K562 (cell line): ENCODE data around the gene SOWAHA. TPM values are rescaled to one million over a fixed set of nuclear protein-coding genes. Genes with fewer than 3 reads are reported as not detected.

ENCODE experiments used
- ATAC-seq: fragments of 200-7000 bp; cut with Tn5 transposase; 3 replicates; pipeline ENCODE4 v1.9.1; 2020; ENCODE audit warnings: moderate library complexity
- BruUV-seq: library from RNA; stranded (reverse); fragments of 400-500 nt; replicated peaks from 2 replicates; lab custom pipeline; 2021; lab: Mats Ljungman, UMichigan
- CTCF ChIA-PET: fragments of 300-600 bp; formaldehyde crosslinking; extraction: SDS; loops from one replicate; lab custom pipeline; 2021; ENCODE audit warnings: low intra/inter-chr PET ratio; lab: Yijun Ruan, JAX
- POLR2A ChIA-PET: fragments of 300-600, 350-650 bp; sonication (Branson Sonifier 250); formaldehyde crosslinking; extraction: SDS; loops from one replicate; lab custom pipeline; 2021; ENCODE audit warnings: antibody characterized with exemption, inconsistent platforms; lab: Yijun Ruan, JAX
- DNase-seq, 4 experiments: peaks; one replicate each; pipeline versions ENCODE4 v3.0.0 to v3.0.0-alpha.2; 2011 to 2018; ENCODE audit warnings: low spot score in 3 of 4, mixed read lengths in 3 of 4; ENCODE audit errors: extremely low read depth in 1 of 4
- FAIRE-seq: peaks from 2 replicates; lab custom pipeline; 2011; peaks lifted over from hg19 to GRCh38; lab: Jason Lieb, UNC
- H2AFZ ChIP-seq: 2 replicates; pipeline ENCODE4 v1.6.0; 2011; ENCODE audit warnings: low read depth, low read length, control low read depth, inconsistent platforms
- H3K27ac ChIP-seq: fragments of 200-600 bp; 3 replicates; pipeline ENCODE4 v1.8.0; 2011; ENCODE audit warnings: low read depth, mild to moderate bottlenecking, control low read depth, inconsistent platforms, low read length, moderate library complexity, mixed read lengths; ENCODE audit errors: extremely low read depth
- H3K27me3 ChIP-seq, 2 experiments: fragments of 300-600 bp in 1 of 2; 2 replicates in 1 of 2; 3 replicates in 1 of 2; pipeline versions ENCODE4 v1.6.0 to v1.8.0; 2011; ENCODE audit warnings: inconsistent platforms in 2 of 2, low read length in 2 of 2, mild to moderate bottlenecking in 1 of 2, mixed read lengths in 1 of 2, moderate library complexity in 1 of 2; ENCODE audit not compliant: control insufficient read depth in 2 of 2, insufficient read depth in 2 of 2
- H3K36me3 ChIP-seq: fragments of 300-600 bp; 3 replicates; pipeline ENCODE4 v1.8.0; 2011; ENCODE audit warnings: mild to moderate bottlenecking, low read length, inconsistent platforms; ENCODE audit not compliant: control insufficient read depth, insufficient read depth
- H3K4me1 ChIP-seq, 2 experiments: fragments of 200-600 bp in 1 of 2; replicated peaks in 1 of 2; 2 replicates in 1 of 2; 3 replicates in 1 of 2; pipeline versions ENCODE4 v1.5.1 to v1.8.0; 2011; ENCODE audit warnings: inconsistent platforms in 2 of 2, low read length in 2 of 2, mild to moderate bottlenecking in 1 of 2, mixed read lengths in 1 of 2, moderate library complexity in 1 of 2; ENCODE audit not compliant: control insufficient read depth in 2 of 2, insufficient read depth in 2 of 2
- H3K4me2 ChIP-seq: 2 replicates; pipeline ENCODE4 v1.6.1; 2011; ENCODE audit warnings: low read length, control low read depth, inconsistent platforms, mixed read lengths; ENCODE audit not compliant: insufficient read depth
- H3K4me3 ChIP-seq: fragments of 200-600 bp; sonication (generic), shearing (Covaris generic); 2 replicates; pipeline ENCODE4 v1.5.1; 2016; ENCODE audit warnings: control low read depth, inconsistent platforms
- H3K79me2 ChIP-seq: fragments of 200-600 bp; 3 replicates; pipeline ENCODE4 v1.8.0; 2011; ENCODE audit warnings: low read length, inconsistent platforms; ENCODE audit not compliant: control insufficient read depth, insufficient read depth
- H3K9ac ChIP-seq, 2 experiments: 2 replicates each; pipeline versions ENCODE4 v1.6.0 to v1.6.1; 2011; ENCODE audit warnings: low read depth in 2 of 2, low read length in 2 of 2, control low read depth in 1 of 2, inconsistent platforms in 1 of 2, mild to moderate bottlenecking in 1 of 2, mixed read lengths in 1 of 2; ENCODE audit not compliant: insufficient read depth in 1 of 2
- H3K9me1 ChIP-seq: one replicate; pipeline ENCODE4 v1.6.0; 2011; ENCODE audit warnings: inconsistent platforms, mild to moderate bottlenecking, low read length, moderate library complexity; ENCODE audit not compliant: control insufficient read depth, insufficient read depth
- H3K9me3 ChIP-seq: replicated peaks from 2 replicates; pipeline ENCODE4 v1.5.1; 2011; ENCODE audit warnings: low read depth, low read length, inconsistent platforms; ENCODE audit not compliant: control insufficient read depth, insufficient read depth
- H4K20me1 ChIP-seq: replicated peaks from 2 replicates; pipeline ENCODE4 v1.6.1; 2011; ENCODE audit warnings: low read length, inconsistent platforms, mixed read lengths; ENCODE audit not compliant: control insufficient read depth, insufficient read depth
- CBX5 ChIP-seq: IDR thresholded peaks from 2 replicates; pipeline ENCODE4 v1.6.1; 2014; ENCODE audit warnings: low read depth, borderline replicate concordance
- ETV5 ChIP-seq: sonication (generic); formaldehyde crosslinking; IDR thresholded peaks from 2 replicates; pipeline ENCODE4 v1.4.0; 2020; ENCODE audit warnings: low read depth, mild to moderate bottlenecking, missing genetic modification reagents
- FOXK2 ChIP-seq, 2 experiments: fragments of 450-650 bp; IDR thresholded peaks in 1 of 2; conservative IDR thresholded peaks in 1 of 2; 2 replicates each; pipeline ENCODE4 v1.6.1; 2016; ENCODE audit warnings: low read depth in 2 of 2, mild to moderate bottlenecking in 1 of 2
- IRF2 ChIP-seq: sonication (generic); formaldehyde crosslinking; IDR thresholded peaks from 2 replicates; pipeline ENCODE4 v1.8.1; 2022; ENCODE audit warnings: mild to moderate bottlenecking, missing genetic modification reagents
- NEUROD1 ChIP-seq: fragments of 150-350 bp; IDR thresholded peaks from 2 replicates; pipeline ENCODE4 v1.6.1; 2014; ENCODE audit warnings: borderline replicate concordance, low read length, low read depth; ENCODE audit not compliant: partially characterized antibody
- NONO ChIP-seq, 2 experiments: fragments of 200-400 bp in 1 of 2; fragments of 450-650 bp in 1 of 2; formaldehyde crosslinking in 1 of 2; IDR thresholded peaks; 2 replicates each; pipeline ENCODE4 v1.6.1; 2017; ENCODE audit warnings: low read depth in 2 of 2, mild to moderate bottlenecking in 2 of 2, moderate library complexity in 2 of 2, low read length in 1 of 2
- SRSF3 ChIP-seq: fragments of 200-400 bp; formaldehyde crosslinking; IDR thresholded peaks from 2 replicates; pipeline ENCODE4 v1.6.1; 2016; ENCODE audit warnings: mild to moderate bottlenecking, low read length, moderate library complexity; ENCODE audit not compliant: insufficient read depth
- ZBED1 ChIP-seq: IDR thresholded peaks from 2 replicates; pipeline ENCODE4 v1.6.1; 2014
- ZNF212 ChIP-seq: fragments of 450-650 bp; formaldehyde crosslinking; IDR thresholded peaks from 2 replicates; pipeline ENCODE4 v1.4.0; 2020; ENCODE audit warnings: mild to moderate bottlenecking
- ZNF274 ChIP-seq: IDR thresholded peaks from 2 replicates; pipeline ENCODE4 v1.6.1; 2011; ENCODE audit warnings: low read depth, mild to moderate bottlenecking, low read length, moderate library complexity, borderline replicate concordance
- ZZZ3 ChIP-seq: fragments of 450-650 bp; IDR thresholded peaks from 2 replicates; pipeline ENCODE4 v1.6.1; 2016; ENCODE audit warnings: antibody characterized with exemption, mild to moderate bottlenecking, moderate library complexity
- WGBS: fragments of 100-300 bp; shearing (Covaris generic); methylation state at CpG from one replicate; pipeline ENCODE4 v1.1.6; 2016; ENCODE audit warnings: low coverage, mixed read lengths; ENCODE audit not compliant: insufficient coverage; ENCODE audit errors: missing lambda C conversion rate; 5-methylcytosine and 5-hydroxymethylcytosine counted together
- in situ Hi-C: fragments of 300-500 bp; cut with MboI; formaldehyde crosslinking; loops from 4 replicates; pipeline ENCODE4 v1.15.0; 2018; ENCODE audit warnings: inconsistent platforms, mixed read lengths
- intact Hi-C: fragments of 100-400 bp; cut with micrococcal nuclease; formaldehyde crosslinking; loops from 2 replicates; pipeline ENCODE4 v1.14.2; 2022
- polyA plus RNA-seq, 8 experiments: library from polyadenylated mRNA; depleted of rRNA in 4 of 8; stranded (reverse) in 5 of 8; unstranded in 3 of 8; fragments of >200 nt; fragmentation: Nextera tagmentation in 2 of 8; fragmentation: Illumina TruSeq in 1 of 8; extraction: Ambion mirVana in 2 of 8; extraction: Trizol in 1 of 8; gene quantifications; 2 replicates each; pipeline versions ENCODE4 v1.2.1 to v1.2.3, GENCODE V29; 2011 to 2014; ENCODE audit warnings: inconsistent platforms in 1 of 8, missing spikeins in 1 of 8
- total RNA-seq, 7 experiments: library from RNA; depleted of rRNA in 6 of 7; stranded (reverse); fragments of >200 nt in 6 of 7; fragmentation: Illumina TruSeq in 2 of 7; extraction: Trizol in 2 of 7; gene quantifications; 2 replicates each; pipeline versions ENCODE4 v1.2.1 to v1.2.3, GENCODE V29; 2011 to 2021; ENCODE audit warnings: low replicate concordance in 1 of 7
- TF ChIP-seq, protein P1 (sequence below): sonication (generic); formaldehyde crosslinking; IDR thresholded peaks from 2 replicates; pipeline ENCODE4 v1.8.0; 2022; ENCODE audit warnings: mild to moderate bottlenecking, missing genetic modification reagents, borderline replicate concordance
- TF ChIP-seq, protein P2 (sequence below): fragments of 450-650 bp; IDR thresholded peaks from 2 replicates; pipeline ENCODE4 v1.6.1; 2017; ENCODE audit warnings: antibody characterized with exemption, mild to moderate bottlenecking

Gene SOWAHA
- total and polyA plus RNA-seq, 9 of the 15 experiments (the other 6 are each of a cell fraction or from before 2014, with no cell fraction given): not detected

DNA sequence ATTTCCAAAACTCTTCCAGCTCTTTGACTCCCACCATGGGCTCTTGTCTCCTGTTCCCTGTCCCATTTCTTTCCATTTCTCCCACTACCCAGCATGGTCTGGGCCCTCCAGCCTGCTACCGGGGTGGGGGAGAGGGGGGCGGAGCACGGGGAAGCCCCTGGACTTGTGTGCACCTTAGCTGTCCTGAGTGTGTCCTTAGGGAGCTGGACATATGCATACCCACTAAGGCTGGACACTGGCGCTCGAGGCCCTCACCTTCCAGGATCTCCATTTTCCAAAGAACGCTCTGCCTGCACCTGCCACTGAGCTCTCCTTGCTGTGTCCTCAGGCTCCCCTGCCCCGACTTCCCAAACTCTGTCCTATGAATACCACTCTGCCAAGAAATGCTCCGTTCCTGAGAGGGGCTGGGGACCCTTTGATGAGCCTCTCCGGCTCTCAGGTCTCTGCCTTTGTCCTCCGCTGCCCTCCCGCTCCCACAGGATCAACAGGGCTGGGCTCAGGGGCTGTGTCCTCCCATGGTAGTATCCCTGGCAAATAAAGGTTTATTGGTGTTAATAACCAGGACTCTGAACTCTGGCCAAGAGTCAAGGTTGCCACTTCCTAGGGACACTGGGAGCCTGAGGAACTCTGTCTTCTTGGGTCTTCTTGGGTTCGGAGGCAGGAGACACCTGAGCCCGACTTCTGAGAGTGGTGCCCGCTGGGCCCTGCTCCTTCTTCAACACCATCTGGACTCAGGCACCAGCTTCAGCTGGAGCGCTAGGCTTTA, 18.2 kb downstream of the SOWAHA start (continued):
- TF ChIP-seq ZZZ3 (no peak), ZNF212 (CRISPR knock-in tag) (no peak), ZNF274 (no peak), IRF2 (CRISPR knock-in tag) (no peak)
- TF ChIP-seq, protein P1, sequence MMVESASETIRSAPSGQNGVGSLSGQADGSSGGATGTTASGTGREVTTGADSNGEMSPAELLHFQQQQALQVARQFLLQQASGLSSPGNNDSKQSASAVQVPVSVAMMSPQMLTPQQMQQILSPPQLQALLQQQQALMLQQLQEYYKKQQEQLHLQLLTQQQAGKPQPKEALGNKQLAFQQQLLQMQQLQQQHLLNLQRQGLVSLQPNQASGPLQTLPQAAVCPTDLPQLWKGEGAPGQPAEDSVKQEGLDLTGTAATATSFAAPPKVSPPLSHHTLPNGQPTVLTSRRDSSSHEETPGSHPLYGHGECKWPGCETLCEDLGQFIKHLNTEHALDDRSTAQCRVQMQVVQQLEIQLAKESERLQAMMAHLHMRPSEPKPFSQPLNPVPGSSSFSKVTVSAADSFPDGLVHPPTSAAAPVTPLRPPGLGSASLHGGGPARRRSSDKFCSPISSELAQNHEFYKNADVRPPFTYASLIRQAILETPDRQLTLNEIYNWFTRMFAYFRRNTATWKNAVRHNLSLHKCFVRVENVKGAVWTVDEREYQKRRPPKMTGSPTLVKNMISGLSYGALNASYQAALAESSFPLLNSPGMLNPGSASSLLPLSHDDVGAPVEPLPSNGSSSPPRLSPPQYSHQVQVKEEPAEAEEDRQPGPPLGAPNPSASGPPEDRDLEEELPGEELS: no peak

DNA sequence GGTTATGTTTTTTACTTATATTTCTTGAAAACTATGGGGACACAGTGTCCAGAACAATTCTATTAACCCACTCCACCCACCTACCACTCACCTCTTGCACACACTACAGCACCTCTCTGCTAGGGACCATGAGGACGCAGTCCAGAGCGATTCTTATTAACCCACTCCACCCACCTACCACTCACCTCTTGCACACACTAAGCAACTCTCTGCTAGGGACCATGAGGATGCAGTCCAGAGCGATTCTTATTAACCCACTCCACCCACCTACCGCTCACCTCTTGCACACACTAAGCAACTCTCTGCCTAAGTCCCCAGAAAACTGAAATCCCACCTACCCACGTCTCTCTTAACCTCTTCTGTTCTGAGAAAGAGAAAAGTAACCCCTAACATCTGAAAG, 19.5 kb downstream of the SOWAHA start:
- BruUV-seq: no TSS peak
- intact Hi-C loops: no loop called here
- Histone ChIP-seq H3K4me2 (no peak overlapping the region), H2AFZ (no peak overlapping the region), H3K79me2 (peaks cover 23% of the 10 kb centered on the region), H3K4me1 (peaks cover 20 to 27% of the 10 kb centered on the region in 2 experiments; a peak in 4 of 5 replicates), H3K9ac (no peak overlapping the region), H3K27ac (no peak overlapping the region), H3K36me3 (peaks cover 11% of the 10 kb centered on the region; the same call in 1 of the 3 replicates), H4K20me1 (no peaks in the 10 kb centered on the region), H3K27me3 (no peaks in the 10 kb centered on the region), H3K9me3 (no peaks in the 10 kb centered on the region), H3K4me3 (no peak overlapping the region), H3K9me1 (no peaks in the 10 kb centered on the region)
- CTCF ChIA-PET: no interaction called here
- 98% methylated on average over 4 of the region's 5 CpGs for WGBS
- in situ Hi-C loops: no loop called here
- DNase-seq: no peak
- POLR2A ChIA-PET: interaction anchor here (0.5 to 2.0 kb wide), 3 partner anchors 10 to 53 kb away, joined by 3 to 7 read pairs (median 4); no protein-coding TSS in a partner anchor
- no peak for ATAC-seq
- no peak for FAIRE-seq
- TF ChIP-seq FOXK2 (conservative IDR thresholded peaks at IDR 0.05 in 1 of 2, IDR thresholded peaks at IDR 0.05 in 1 of 2; ENCODE audit: low read depth in 2 of 2) (no peak), NONO (IDR thresholded peaks at IDR 0.05; ENCODE audit: low read depth in 2 of 2, low read length in 1 of 2) (no peak), CBX5 (no peak), SRSF3 (no peak), ZBED1 (no peak), NEUROD1 (no peak), ETV5 (CRISPR knock-in tag) (no peak)
- TF ChIP-seq, protein P2, sequence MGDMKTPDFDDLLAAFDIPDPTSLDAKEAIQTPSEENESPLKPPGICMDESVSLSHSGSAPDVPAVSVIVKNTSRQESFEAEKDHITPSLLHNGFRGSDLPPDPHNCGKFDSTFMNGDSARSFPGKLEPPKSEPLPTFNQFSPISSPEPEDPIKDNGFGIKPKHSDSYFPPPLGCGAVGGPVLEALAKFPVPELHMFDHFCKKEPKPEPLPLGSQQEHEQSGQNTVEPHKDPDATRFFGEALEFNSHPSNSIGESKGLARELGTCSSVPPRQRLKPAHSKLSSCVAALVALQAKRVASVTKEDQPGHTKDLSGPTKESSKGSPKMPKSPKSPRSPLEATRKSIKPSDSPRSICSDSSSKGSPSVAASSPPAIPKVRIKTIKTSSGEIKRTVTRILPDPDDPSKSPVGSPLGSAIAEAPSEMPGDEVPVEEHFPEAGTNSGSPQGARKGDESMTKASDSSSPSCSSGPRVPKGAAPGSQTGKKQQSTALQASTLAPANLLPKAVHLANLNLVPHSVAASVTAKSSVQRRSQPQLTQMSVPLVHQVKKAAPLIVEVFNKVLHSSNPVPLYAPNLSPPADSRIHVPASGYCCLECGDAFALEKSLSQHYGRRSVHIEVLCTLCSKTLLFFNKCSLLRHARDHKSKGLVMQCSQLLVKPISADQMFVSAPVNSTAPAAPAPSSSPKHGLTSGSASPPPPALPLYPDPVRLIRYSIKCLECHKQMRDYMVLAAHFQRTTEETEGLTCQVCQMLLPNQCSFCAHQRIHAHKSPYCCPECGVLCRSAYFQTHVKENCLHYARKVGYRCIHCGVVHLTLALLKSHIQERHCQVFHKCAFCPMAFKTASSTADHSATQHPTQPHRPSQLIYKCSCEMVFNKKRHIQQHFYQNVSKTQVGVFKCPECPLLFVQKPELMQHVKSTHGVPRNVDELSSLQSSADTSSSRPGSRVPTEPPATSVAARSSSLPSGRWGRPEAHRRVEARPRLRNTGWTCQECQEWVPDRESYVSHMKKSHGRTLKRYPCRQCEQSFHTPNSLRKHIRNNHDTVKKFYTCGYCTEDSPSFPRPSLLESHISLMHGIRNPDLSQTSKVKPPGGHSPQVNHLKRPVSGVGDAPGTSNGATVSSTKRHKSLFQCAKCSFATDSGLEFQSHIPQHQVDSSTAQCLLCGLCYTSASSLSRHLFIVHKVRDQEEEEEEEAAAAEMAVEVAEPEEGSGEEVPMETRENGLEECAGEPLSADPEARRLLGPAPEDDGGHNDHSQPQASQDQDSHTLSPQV: no peak
